Measurements from ENCODE around the gene PRDM16.

PRDM16 gene

GRCh38 chr1:3368711-3369445 lies 299.9 kb downstream of the PRDM16 start:
- DNase-seq = no peak

- DNase-seq = no peak
These were observed 300.6 kb downstream of the PRDM16 start for GRCh38 chr1:3369446-3370076.

- no peak for DNase-seq
These were observed 302.1 kb downstream of the PRDM16 start for GRCh38 chr1:3370856-3371703.

GRCh38 chr1:3372317-3372716 lies 303.3 kb downstream of the PRDM16 start:
- no peak for DNase-seq

- DNase-seq = no peak
These were observed 304.2 kb downstream of the PRDM16 start for GRCh38 chr1:3373175-3373574.

GRCh38 chr1:3373700-3374405 lies 304.9 kb downstream of the PRDM16 start:
- no peak for DNase-seq

GRCh38 chr1:3375245-3375644 lies 306.2 kb downstream of the PRDM16 start:
- no peak for DNase-seq

- no peak for DNase-seq
These were observed 308.2 kb downstream of the PRDM16 start for GRCh38 chr1:3377166-3377565.

GRCh38 chr1:3377604-3378279 lies 308.7 kb downstream of the PRDM16 start:
- no peak for DNase-seq

GRCh38 chr1:3378411-3379208 lies 309.6 kb downstream of the PRDM16 start:
- no peak for DNase-seq

GRCh38 chr1:3379934-3380333 lies 310.9 kb downstream of the PRDM16 start:
- DNase-seq = no peak

- DNase-seq = no peak
These were observed 311.5 kb downstream of the PRDM16 start for GRCh38 chr1:3380469-3380868.

- no peak for DNase-seq
These were observed 312.9 kb downstream of the PRDM16 start for GRCh38 chr1:3381901-3382300.

- no peak for DNase-seq
These were observed 313.5 kb downstream of the PRDM16 start for GRCh38 chr1:3382326-3383057.

GRCh38 chr1:3383679-3384078 lies 314.7 kb downstream of the PRDM16 start:
- DNase-seq = no peak

- no peak for DNase-seq
These were observed 315.4 kb downstream of the PRDM16 start for GRCh38 chr1:3384407-3384806.

- DNase-seq = no peak
These were observed 317.4 kb downstream of the PRDM16 start for GRCh38 chr1:3386205-3387002.

- no peak for DNase-seq
These were observed 318.4 kb downstream of the PRDM16 start for GRCh38 chr1:3387401-3387800.

- no peak for DNase-seq
These were observed 320.3 kb downstream of the PRDM16 start for GRCh38 chr1:3389093-3389833.
